B cell (primary cell): ENCODE data around the gene QRICH1. TPM values are rescaled to one million over a fixed set of nuclear protein-coding genes. Genes with fewer than 3 reads are reported as not detected.
A peak's percentile ranks its signal among the peaks of the same experiment; 100 is the strongest.

Experiments
- ATAC-seq: fragments of 200-7000 bp; cut with Tn5 transposase; one replicate; pipeline ENCODE4 v1.10.0; 2021; ENCODE audit warnings: low read depth, mild to moderate bottlenecking, moderate number of reproducible peaks, moderate library complexity
- CTCF ChIA-PET: fragments of 350-600 bp; sonication (Branson Sonifier 250); formaldehyde crosslinking; loops from one replicate; lab custom pipeline; 2021; ENCODE audit warnings: antibody characterized with exemption, inconsistent platforms; lab: Charles Lee
- POLR2A ChIA-PET: fragments of 350-600 bp; sonication (Branson Sonifier 250); formaldehyde crosslinking; loops from one replicate; lab custom pipeline; 2021; ENCODE audit warnings: antibody characterized with exemption; lab: Charles Lee
- DNase-seq: peaks from one replicate; pipeline ENCODE4 v3.0.0; 2013
- H2AFZ ChIP-seq: 2 replicates; pipeline ENCODE4 v1.6.1; 2012; ENCODE audit warnings: mild to moderate bottlenecking, low read depth, low read length; ENCODE audit not compliant: insufficient read depth, poor library complexity, severe bottlenecking
- H3K27ac ChIP-seq, 2 donors: 1 replicate in 1 of 2; 2 replicates in 1 of 2; pipeline ENCODE4 v1.5.1; 2012 to 2013; ENCODE audit warnings: low read length in 2 of 2, mild to moderate bottlenecking in 2 of 2, moderate library complexity in 1 of 2
- H3K27me3 ChIP-seq, 4 experiments: fragments of 200-600 bp in 1 of 4; sonication (generic) in 1 of 4; replicated peaks in 1 of 4; 1 replicate in 2 of 4; 2 replicates in 2 of 4; pipeline versions ENCODE4 v1.6.1 to v1.7.0; 2013 to 2016; ENCODE audit warnings: low read length in 3 of 4, mild to moderate bottlenecking in 2 of 4, mixed read lengths in 1 of 4, moderate library complexity in 1 of 4; ENCODE audit not compliant: insufficient read depth in 4 of 4, control insufficient read depth in 3 of 4; ENCODE audit errors: control extremely low read depth in 1 of 4
- H3K36me3 ChIP-seq, 2 experiments: replicated peaks in 1 of 2; 1 replicate in 1 of 2; 2 replicates in 1 of 2; pipeline versions ENCODE4 v1.6.1 to v1.7.1; 2013; ENCODE audit warnings: low read length in 1 of 2; ENCODE audit not compliant: insufficient read depth in 2 of 2, control insufficient read depth in 1 of 2; ENCODE audit errors: control extremely low read depth in 1 of 2, extremely low read depth in 1 of 2
- H3K4me1 ChIP-seq, 2 donors: fragments of 200-600 bp in 1 of 2; sonication (generic) in 1 of 2; 1 replicate in 1 of 2; 2 replicates in 1 of 2; pipeline versions ENCODE4 v1.5.1 to v1.6.1; 2013 to 2017; ENCODE audit warnings: low read length in 2 of 2; ENCODE audit not compliant: control insufficient read depth in 2 of 2, insufficient read depth in 2 of 2
- H3K4me2 ChIP-seq: replicated peaks from 2 replicates; pipeline ENCODE3; 2012; ENCODE audit warnings: mild to moderate bottlenecking, low read depth, low read length; ENCODE audit not compliant: poor library complexity, severe bottlenecking
- H3K4me3 ChIP-seq, 5 experiments: fragments of 200-600 bp in 1 of 5; sonication (generic) in 1 of 5; 1 replicate in 3 of 5; 2 replicates in 2 of 5; pipeline versions ENCODE4 v1.5.1 to v1.7.0; 2011 to 2016; ENCODE audit warnings: low read length in 4 of 5, mild to moderate bottlenecking in 4 of 5, low read depth in 2 of 5, control low read depth in 1 of 5, moderate library complexity in 1 of 5; ENCODE audit not compliant: insufficient read depth in 1 of 5; ENCODE audit errors: control extremely low read depth in 1 of 5, extremely low read depth in 1 of 5
- H3K79me2 ChIP-seq: fragments of 200-600 bp; sonication (generic); one replicate; pipeline ENCODE4 v1.6.0; 2016; ENCODE audit warnings: low read length; ENCODE audit not compliant: control insufficient read depth, insufficient read depth
- H3K9ac ChIP-seq: fragments of 200-600 bp; sonication (generic); 2 replicates; pipeline ENCODE4 v1.6.1; 2017; ENCODE audit warnings: mild to moderate bottlenecking, low read length, moderate library complexity
- H3K9me3 ChIP-seq, 3 donors: one replicate each; pipeline versions ENCODE4 v1.6.1 to v1.7.1; 2013; ENCODE audit warnings: low read length in 2 of 3; ENCODE audit not compliant: control insufficient read depth in 2 of 3, insufficient read depth in 1 of 3; ENCODE audit errors: control extremely low read depth in 1 of 3
- H4K20me1 ChIP-seq: 2 replicates; pipeline ENCODE4 v1.6.0; 2012; ENCODE audit warnings: mild to moderate bottlenecking, low read length; ENCODE audit not compliant: insufficient read depth, control insufficient read depth, poor library complexity, severe bottlenecking
- H3K27ac Mint-ChIP-seq: one replicate; pipeline ENCODE4 v1.8.0; 2021; ENCODE audit warnings: mixed read lengths
- H3K27me3 Mint-ChIP-seq: one replicate; pipeline ENCODE4 v1.8.0; 2021; ENCODE audit warnings: mixed read lengths
- H3K4me1 Mint-ChIP-seq: one replicate; pipeline ENCODE4 v1.8.0; 2021; ENCODE audit warnings: mixed read lengths
- H3K4me3 Mint-ChIP-seq: one replicate; pipeline ENCODE4 v1.8.0; 2021; ENCODE audit warnings: mixed read lengths
- H3K9me3 Mint-ChIP-seq: one replicate; pipeline ENCODE4 v1.8.0; 2022; ENCODE audit warnings: mixed read lengths; ENCODE audit not compliant: insufficient read depth
- EZH2 ChIP-seq: IDR thresholded peaks from 2 replicates; pipeline ENCODE4 v1.6.1; 2012; ENCODE audit warnings: borderline replicate concordance, low read depth, mild to moderate bottlenecking, moderate library complexity, low read length; ENCODE audit not compliant: insufficient read depth, poor library complexity, severe bottlenecking
- WGBS: methylation state at CpG from one replicate; pipeline ENCODE4 v1.1.5; 2013; ENCODE audit warnings: missing lambda C conversion rate; ENCODE audit not compliant: insufficient coverage; 5-methylcytosine and 5-hydroxymethylcytosine counted together
- intact Hi-C: fragments of 100-400 bp; cut with micrococcal nuclease; formaldehyde crosslinking; loops from one replicate; pipeline ENCODE4 v1.10.0; 2022
- polyA plus RNA-seq: library from polyadenylated mRNA; depleted of rRNA; stranded (reverse); fragments of >200 nt; gene quantifications from 2 replicates; pipeline ENCODE4 v1.2.3, GENCODE V29; 2012
- total RNA-seq, 2 donors: library from RNA; stranded (reverse); fragments of 120-200 nt in 1 of 2; gene quantifications; 1 replicate in 1 of 2; 2 replicates in 1 of 2; pipeline versions ENCODE4 v1.2.3 to v1.2.4, GENCODE V29; 2013 to 2022
- TF ChIP-seq, protein P1 (sequence below): fragments of 200-600 bp; IDR thresholded peaks from one replicate; pipeline ENCODE4 v1.8.0; 2022; ENCODE audit warnings: antibody characterized with exemption, mild to moderate bottlenecking

Gene QRICH1
- total and polyA plus RNA-seq, 2 donors (not counting 1 experiment from before 2014, with no cell fraction given), result 179 to 187 TPM

DNA sequence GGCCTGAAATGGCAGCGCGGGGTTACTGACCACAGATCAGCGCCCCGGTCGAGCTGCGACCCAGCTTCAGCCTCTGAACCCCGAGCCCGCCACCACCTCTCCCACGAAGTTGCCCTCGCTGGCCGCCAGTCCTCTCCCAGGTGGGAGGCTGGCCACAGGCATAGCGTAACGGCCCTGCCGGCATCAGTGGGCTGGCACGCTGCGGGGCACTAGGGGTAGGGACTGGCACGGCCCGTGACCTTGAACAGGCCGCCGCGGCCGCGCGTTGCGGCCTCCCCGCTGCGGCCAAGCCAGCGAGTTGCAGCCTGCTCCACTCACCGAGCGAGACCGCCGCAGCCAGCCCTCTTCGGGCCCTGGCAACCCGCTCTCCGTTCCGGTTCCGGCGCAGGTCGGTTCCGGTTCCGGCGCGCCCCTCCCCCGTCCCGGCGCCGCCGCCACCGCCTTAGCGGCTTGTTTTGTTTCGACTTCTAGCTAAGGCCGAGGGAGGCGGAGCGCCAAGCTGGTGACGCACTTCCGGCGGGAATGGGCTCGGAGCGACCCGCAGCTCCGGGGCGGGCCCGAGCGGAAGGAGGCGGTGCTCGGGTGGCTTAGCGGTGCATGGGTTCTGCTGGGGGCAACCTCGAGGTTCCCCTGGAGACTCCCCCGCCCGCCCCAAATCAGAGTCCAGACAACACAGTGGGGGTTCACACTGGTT lies 26.7 kb upstream of the QRICH1 start, which contains the start of gene USP19:
Gene USP19, minus strand, starts transcription at position 386 of the 694 bp plus-strand sequence. CDS start 1,678 bp downstream, outside the sequence.
- H3K4me3 Mint-ChIP-seq, result peak within 1 kb of the TSS; percentile 88

More for the DNA sequence above, 26.7 kb upstream of the QRICH1 start, which contains the start of gene USP19:
- peak within 1 kb of the TSS; percentile 90 for H3K9ac ChIP-seq
- peak within 1 kb of the TSS; percentile 67 to 85 (median 74) for H3K4me3 ChIP-seq
- DNase-seq (peak; percentile 97), ATAC-seq (peak; percentile 95)
- ChIA-PET CTCF (interaction anchor here (0.6 to 1.8 kb wide), 6 partner anchors 19 to 133 kb away, joined by 3 to 14 read pairs (median 5); partner anchors contain the start of genes CCDC71, QRICH1 and WDR6), POLR2A (interaction anchor here (0.5 to 2.6 kb wide), 14 partner anchors 9 to 1221 kb away, joined by 3 to 32 read pairs (median 4); partner anchors contain the start of genes CCDC71, DALRD3, KLHDC8B and NDUFAF3)
- peaks cover 0 to 5% (median 0%) of the 10 kb centered on the region in 3 donors for H3K9me3 ChIP-seq
- peaks cover 0 to 35% of the 10 kb centered on the region in 2 experiments for H3K36me3 ChIP-seq
- peak within 1 kb of the TSS; percentile 88 for H2AFZ ChIP-seq
- peaks cover 7% of the 10 kb centered on the region for H4K20me1 ChIP-seq
- H3K79me2 ChIP-seq, result peaks cover 34% of the 10 kb centered on the region
- peaks cover 12 to 21% of the 10 kb centered on the region in 2 donors for H3K4me1 ChIP-seq
- H3K27ac ChIP-seq, result peak within 1 kb of the TSS; percentile 82 to 92
- Mint-ChIP-seq H3K4me1 (peaks cover 15% of the 10 kb centered on the region), H3K27me3 (no peaks in the 10 kb centered on the region), H3K27ac (peak within 1 kb of the TSS; percentile 89), H3K9me3 (no peaks in the 10 kb centered on the region)
- under 1% methylated on average over 70 of the region's 70 CpGs for WGBS
- H3K4me2 ChIP-seq, result peak within 1 kb of the TSS; percentile 88
- TF ChIP-seq EZH2, result no peak
- TF ChIP-seq, protein P1, sequence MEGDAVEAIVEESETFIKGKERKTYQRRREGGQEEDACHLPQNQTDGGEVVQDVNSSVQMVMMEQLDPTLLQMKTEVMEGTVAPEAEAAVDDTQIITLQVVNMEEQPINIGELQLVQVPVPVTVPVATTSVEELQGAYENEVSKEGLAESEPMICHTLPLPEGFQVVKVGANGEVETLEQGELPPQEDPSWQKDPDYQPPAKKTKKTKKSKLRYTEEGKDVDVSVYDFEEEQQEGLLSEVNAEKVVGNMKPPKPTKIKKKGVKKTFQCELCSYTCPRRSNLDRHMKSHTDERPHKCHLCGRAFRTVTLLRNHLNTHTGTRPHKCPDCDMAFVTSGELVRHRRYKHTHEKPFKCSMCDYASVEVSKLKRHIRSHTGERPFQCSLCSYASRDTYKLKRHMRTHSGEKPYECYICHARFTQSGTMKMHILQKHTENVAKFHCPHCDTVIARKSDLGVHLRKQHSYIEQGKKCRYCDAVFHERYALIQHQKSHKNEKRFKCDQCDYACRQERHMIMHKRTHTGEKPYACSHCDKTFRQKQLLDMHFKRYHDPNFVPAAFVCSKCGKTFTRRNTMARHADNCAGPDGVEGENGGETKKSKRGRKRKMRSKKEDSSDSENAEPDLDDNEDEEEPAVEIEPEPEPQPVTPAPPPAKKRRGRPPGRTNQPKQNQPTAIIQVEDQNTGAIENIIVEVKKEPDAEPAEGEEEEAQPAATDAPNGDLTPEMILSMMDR, result no peak
- no peaks in the 10 kb centered on the region for H3K27me3 ChIP-seq
- intact Hi-C loops, result loop anchor here (1.0 to 5.0 kb wide), 5 partner anchors 16 to 552 kb away; partner anchors contain the start of genes APEH, CCDC71, QARS1 and QRICH1
